ENCODE data around the gene BCL2L1.
A peak's percentile ranks its signal among the peaks of the same experiment; 100 is the strongest.

The BCL2L1 gene

DNA sequence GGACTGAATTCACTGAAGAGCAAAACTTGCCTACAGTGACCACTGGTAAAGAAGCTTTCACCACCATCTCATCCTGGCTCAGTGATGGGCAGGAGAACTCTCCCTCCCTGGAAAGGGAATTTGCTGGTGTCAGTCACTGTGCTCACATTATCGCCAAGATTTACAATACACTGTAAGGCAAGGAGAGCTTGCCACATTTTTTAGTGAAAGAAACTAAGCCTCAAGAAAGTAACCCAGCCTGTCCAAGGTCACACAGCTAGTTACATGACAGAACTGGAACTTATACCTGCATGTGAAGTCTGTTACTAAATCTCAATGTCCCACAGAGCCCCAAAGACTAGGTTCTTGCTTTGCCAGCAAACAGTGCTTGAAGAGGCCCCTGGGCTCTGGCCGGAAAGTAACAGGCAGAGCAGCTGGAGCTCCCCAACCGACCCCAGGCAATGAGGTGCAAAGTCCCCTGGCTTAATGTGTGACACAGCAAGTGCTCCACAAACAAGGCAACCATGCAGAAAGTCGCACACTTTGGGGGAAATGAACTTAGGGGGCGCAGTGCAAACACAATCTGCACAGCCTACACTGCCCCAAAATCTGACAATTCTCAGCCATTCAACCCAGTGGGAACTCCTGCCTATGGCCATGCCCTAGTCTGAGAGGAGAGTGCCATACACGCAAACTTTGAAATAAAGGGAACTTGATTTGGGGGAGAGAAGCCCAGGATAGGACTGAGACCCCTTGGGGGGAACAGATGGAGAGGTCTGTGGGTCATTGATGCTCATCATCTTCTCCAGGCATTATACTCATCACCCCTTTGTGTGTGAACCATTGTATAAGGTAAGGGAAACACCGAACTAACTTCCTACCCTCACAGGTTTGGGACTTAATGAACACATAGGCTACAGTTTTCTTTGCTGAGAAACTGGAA, 1.9 kb downstream of the BCL2L1 start:
- in situ Hi-C loops (cut with HindIII; ENCODE audit: low sequenced_read_pairs) = no loop called here
- no peak for DNase-seq (ENCODE audit: low read depth, low spot score)
- TF ChIP-seq, protein P1, sequence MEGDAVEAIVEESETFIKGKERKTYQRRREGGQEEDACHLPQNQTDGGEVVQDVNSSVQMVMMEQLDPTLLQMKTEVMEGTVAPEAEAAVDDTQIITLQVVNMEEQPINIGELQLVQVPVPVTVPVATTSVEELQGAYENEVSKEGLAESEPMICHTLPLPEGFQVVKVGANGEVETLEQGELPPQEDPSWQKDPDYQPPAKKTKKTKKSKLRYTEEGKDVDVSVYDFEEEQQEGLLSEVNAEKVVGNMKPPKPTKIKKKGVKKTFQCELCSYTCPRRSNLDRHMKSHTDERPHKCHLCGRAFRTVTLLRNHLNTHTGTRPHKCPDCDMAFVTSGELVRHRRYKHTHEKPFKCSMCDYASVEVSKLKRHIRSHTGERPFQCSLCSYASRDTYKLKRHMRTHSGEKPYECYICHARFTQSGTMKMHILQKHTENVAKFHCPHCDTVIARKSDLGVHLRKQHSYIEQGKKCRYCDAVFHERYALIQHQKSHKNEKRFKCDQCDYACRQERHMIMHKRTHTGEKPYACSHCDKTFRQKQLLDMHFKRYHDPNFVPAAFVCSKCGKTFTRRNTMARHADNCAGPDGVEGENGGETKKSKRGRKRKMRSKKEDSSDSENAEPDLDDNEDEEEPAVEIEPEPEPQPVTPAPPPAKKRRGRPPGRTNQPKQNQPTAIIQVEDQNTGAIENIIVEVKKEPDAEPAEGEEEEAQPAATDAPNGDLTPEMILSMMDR (IDR thresholded peaks at IDR 0.05; ENCODE audit: low read depth, low read length) = no peak
- peak overlapping the region; percentile 82 for H3K4me3 ChIP-seq (ENCODE audit: low read depth, low read length)

DNA sequence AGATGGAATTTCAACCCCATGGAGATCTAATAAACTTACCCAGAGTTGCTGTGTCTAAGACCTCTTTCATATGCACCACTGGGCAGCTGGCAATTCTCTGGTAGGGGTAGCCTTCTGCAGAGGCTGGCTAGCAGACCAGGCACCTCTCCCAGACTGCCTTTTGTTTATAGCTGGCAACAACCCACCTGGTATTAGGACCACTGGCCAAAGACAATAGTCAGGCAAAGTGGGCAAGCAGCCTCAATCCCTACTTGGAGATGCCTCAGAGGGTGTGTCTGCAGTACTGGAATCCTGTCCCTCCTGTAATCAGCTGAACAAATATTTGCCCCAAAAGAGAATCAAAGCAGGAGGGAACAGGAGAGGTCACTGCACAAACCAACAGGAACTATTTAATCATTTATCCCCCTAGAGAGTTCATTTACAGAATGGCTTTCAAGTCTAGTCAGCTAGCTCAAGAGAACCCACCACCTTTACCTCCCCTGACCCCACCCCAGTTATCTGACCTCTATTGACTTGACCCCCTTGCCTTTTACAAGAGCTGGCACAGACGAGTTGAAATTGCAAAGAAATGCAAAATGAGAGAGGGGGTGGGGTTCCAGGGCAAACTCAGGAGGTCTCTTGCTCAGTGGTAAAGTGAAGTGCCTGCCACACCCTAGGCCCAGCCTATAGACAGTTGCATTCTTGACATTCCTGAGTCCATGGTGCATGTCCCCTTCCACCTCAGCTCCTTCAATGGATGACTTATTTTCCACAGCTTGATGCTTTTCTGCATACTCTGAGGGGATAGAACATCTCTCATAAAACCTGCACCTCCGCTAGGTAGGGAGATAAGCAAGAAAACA, 2.8 kb downstream of the BCL2L1 start:
- TF ChIP-seq, protein P1 (IDR thresholded peaks at IDR 0.05; ENCODE audit: low read depth, low read length) = no peak
- DNase-seq (ENCODE audit: low read depth, low spot score) = no peak
- in situ Hi-C loops (cut with HindIII; ENCODE audit: low sequenced_read_pairs) = no loop called here
- peak overlapping the region; percentile 82 for H3K4me3 ChIP-seq (ENCODE audit: low read depth, low read length)

DNA sequence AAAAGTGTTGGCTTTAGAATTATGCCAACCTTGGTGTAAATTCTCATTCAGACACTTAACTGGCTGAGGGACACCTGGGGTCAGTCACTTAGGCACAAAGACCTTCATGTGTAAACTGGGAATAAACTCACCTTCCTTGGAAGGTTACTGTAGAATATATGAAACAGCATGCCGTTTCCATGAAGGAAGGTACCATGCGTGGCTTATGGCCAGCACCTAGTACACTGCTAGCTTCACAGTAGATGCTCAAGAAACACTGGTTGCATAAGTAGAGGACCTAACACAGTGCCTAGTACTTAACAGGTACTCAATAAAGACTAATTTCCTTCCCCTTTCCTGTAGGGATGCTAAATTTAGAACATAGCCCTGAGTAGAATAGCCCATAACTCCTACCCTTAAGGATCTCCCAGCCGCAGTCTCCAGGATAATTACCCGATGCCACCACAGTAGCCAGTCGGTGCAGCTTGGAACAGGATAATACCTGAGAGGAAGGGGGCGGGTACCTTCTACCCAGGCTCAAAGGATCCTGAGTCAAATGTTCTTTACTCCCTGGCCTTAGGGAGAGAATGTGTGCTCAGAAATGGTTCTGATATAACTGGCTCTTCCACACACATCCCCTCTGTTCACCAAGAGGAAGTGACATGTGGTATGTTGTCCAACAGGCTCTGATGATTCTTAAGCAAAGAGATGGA, 3.6 kb downstream of the BCL2L1 start:
- H3K4me3 ChIP-seq (ENCODE audit: low read depth, low read length) = peak overlapping the region; percentile 82
- no peak for DNase-seq (ENCODE audit: low read depth, low spot score)
- in situ Hi-C loops (cut with HindIII; ENCODE audit: low sequenced_read_pairs) = no loop called here
- TF ChIP-seq, protein P1 (IDR thresholded peaks at IDR 0.05; ENCODE audit: low read depth, low read length) = no peak

GRCh38 chr20:31717478-31718201, 5.0 kb downstream of the BCL2L1 start:
- no peak overlapping the region for H3K4me3 ChIP-seq (ENCODE audit: low read depth, low read length)
- TF ChIP-seq, protein P1 (IDR thresholded peaks at IDR 0.05; ENCODE audit: low read depth, low read length) = no peak
- in situ Hi-C loops (cut with HindIII; ENCODE audit: low sequenced_read_pairs) = no loop called here
- DNase-seq (ENCODE audit: low read depth, low spot score) = no peak

GRCh38 chr20:31716818-31717477, 5.7 kb downstream of the BCL2L1 start:
- no peak overlapping the region for H3K4me3 ChIP-seq (ENCODE audit: low read depth, low read length)
- DNase-seq (ENCODE audit: low read depth, low spot score) = no peak
- in situ Hi-C loops (cut with HindIII; ENCODE audit: low sequenced_read_pairs) = no loop called here
- TF ChIP-seq, protein P1 (IDR thresholded peaks at IDR 0.05; ENCODE audit: low read depth, low read length) = no peak
